Esophagus squamous epithelium (tissue), 5 donors: Measurements from ENCODE around the gene SFTPA2. TPM values are rescaled to one million over a fixed set of nuclear protein-coding genes. Genes with fewer than 3 reads are reported as not detected.
"Not testable (repeated sequence)": the region's sequence is repeated elsewhere in the genome, so short reads cannot be mapped to it uniquely, and the experiment has no call there.

ENCODE experiments used
- DNase-seq: peaks from one replicate; lab custom pipeline; 2025; lab: John Stamatoyannopoulos, UW
- H3K27ac ChIP-seq, 4 donors: fragments of 200-600 bp; sonication (generic); one replicate each; pipeline ENCODE4 v1.5.1; 2016 to 2019; ENCODE audit warnings: mild to moderate bottlenecking in 1 of 4
- H3K27me3 ChIP-seq, 4 donors: fragments of 200-600 bp; sonication (generic); 1 replicate in 3 of 4; 2 replicates in 1 of 4; pipeline versions ENCODE4 v1.5.1 to v1.6.0; 2017 to 2021; ENCODE audit warnings: antibody characterized with exemption in 1 of 4
- H3K36me3 ChIP-seq, 3 donors: fragments of 200-600 bp; sonication (generic); one replicate each; pipeline ENCODE4 v1.5.1; 2016 to 2019
- H3K4me1 ChIP-seq, 3 donors: fragments of 200-600 bp; sonication (generic); one replicate each; pipeline ENCODE4 v1.5.1; 2017 to 2019
- H3K4me3 ChIP-seq, 4 donors: fragments of 200-600 bp; sonication (generic); 1 replicate in 3 of 4; 2 replicates in 1 of 4; pipeline ENCODE4 v1.5.1; 2016 to 2019; ENCODE audit warnings: mild to moderate bottlenecking in 2 of 4, moderate library complexity in 1 of 4
- H3K9me3 ChIP-seq, 3 donors: fragments of 200-600 bp; sonication (generic); one replicate each; pipeline ENCODE4 v1.5.1; 2016 to 2019
- WGBS, 2 donors: methylation state at CpG; one replicate each; pipeline ENCODE4 v1.1.5; 2018; 5-methylcytosine and 5-hydroxymethylcytosine counted together
- intact Hi-C: fragments of 100-400 bp; cut with DNase I; formaldehyde crosslinking; loops from one replicate; pipeline ENCODE4 v1.15.0; 2022
- total RNA-seq, 4 donors: library from RNA; depleted of rRNA; stranded (reverse); fragments of >200 nt; gene quantifications; one replicate each; pipeline ENCODE4 v1.1.0, GENCODE V29; 2016
- donor health status: DM: yes; HTN: yes; CAD: no.

SFTPA2 gene
- total RNA-seq, 4 donors from 2014 or later = 0.27 TPM; not detected in 3

- H3K27ac ChIP-seq, H3K27me3 ChIP-seq, H3K4me1 ChIP-seq, intact Hi-C loops, H3K4me3 ChIP-seq, DNase-seq, H3K9me3 ChIP-seq, H3K36me3 ChIP-seq: not testable (repeated sequence)
- 67 to 75% methylated on average over 1 to 2 of the region's 8 CpGs for WGBS, 2 donors
Observed at GRCh38 chr10:79525049-79525710, 35.0 kb downstream of the SFTPA2 start.

GRCh38 chr10:79523157-79523853 lies 36.9 kb downstream of the SFTPA2 start:
- H3K9me3 ChIP-seq, H3K4me1 ChIP-seq, DNase-seq, H3K27ac ChIP-seq, H3K27me3 ChIP-seq, H3K36me3 ChIP-seq, H3K4me3 ChIP-seq, intact Hi-C loops: not testable (repeated sequence)
- 60% methylated on average over 2 of the region's 13 CpGs; no CpG with 5 or more reads in 1 of the 2 donors for WGBS, 2 donors

- H3K4me3 ChIP-seq, H3K4me1 ChIP-seq, intact Hi-C loops, H3K36me3 ChIP-seq, H3K27me3 ChIP-seq, H3K9me3 ChIP-seq, H3K27ac ChIP-seq, DNase-seq: not testable (repeated sequence)
- 79 to 80% methylated on average over 1 to 2 of the region's 4 CpGs for WGBS, 2 donors
Observed at GRCh38 chr10:79522464-79522863, 37.7 kb downstream of the SFTPA2 start.

GRCh38 chr10:79521751-79522150 lies 38.5 kb downstream of the SFTPA2 start:
- H3K4me1 ChIP-seq, H3K27ac ChIP-seq, H3K36me3 ChIP-seq, H3K9me3 ChIP-seq, intact Hi-C loops, H3K4me3 ChIP-seq, DNase-seq, H3K27me3 ChIP-seq: not testable (repeated sequence)
- WGBS, 2 donors = 64 to 73% methylated on average over 3 to 6 of the region's 6 CpGs

GRCh38 chr10:79517567-79517966 lies 42.6 kb downstream of the SFTPA2 start:
- H3K4me1 ChIP-seq, H3K9me3 ChIP-seq, H3K4me3 ChIP-seq, H3K36me3 ChIP-seq, H3K27ac ChIP-seq, DNase-seq, H3K27me3 ChIP-seq, intact Hi-C loops: not testable (repeated sequence)
- WGBS, 2 donors = 14 to 31% methylated on average over 1 to 3 of the region's 4 CpGs

GRCh38 chr10:79516532-79517205 lies 43.5 kb downstream of the SFTPA2 start:
- H3K27me3 ChIP-seq, H3K4me1 ChIP-seq, H3K27ac ChIP-seq, intact Hi-C loops, H3K36me3 ChIP-seq, H3K9me3 ChIP-seq, DNase-seq, H3K4me3 ChIP-seq: not testable (repeated sequence)
- 63 to 64% methylated on average over 5 to 6 of the region's 7 CpGs for WGBS, 2 donors

GRCh38 chr10:79511891-79512583 lies 48.2 kb downstream of the SFTPA2 start, which contains the start of gene EIF5AL1:
TSS of gene EIF5AL1 (plus strand) at chr10:79512533. CDS start at chr10:79512650, 117 bp downstream.
- 69 to 82% methylated on average over 4 to 10 of the region's 17 CpGs for WGBS, 2 donors
- not testable (repeated sequence) for DNase-seq

GRCh38 chr10:79509934-79510508 lies 50.2 kb downstream of the SFTPA2 start:
- DNase-seq, intact Hi-C loops, H3K4me1 ChIP-seq, H3K9me3 ChIP-seq, H3K4me3 ChIP-seq, H3K36me3 ChIP-seq, H3K27ac ChIP-seq: not testable (repeated sequence)
- 67% methylated on average over 1 of the region's 5 CpGs; no CpG with 5 or more reads in 1 of the 2 donors for WGBS, 2 donors
- peaks cover 0 to 28% (median 0%) of the 10 kb centered on the region in 4 donors for H3K27me3 ChIP-seq

More at GRCh38 chr10:79511891-79512583, 48.2 kb downstream of the SFTPA2 start, which contains the start of gene EIF5AL1:
- H3K9me3 ChIP-seq, H3K27ac ChIP-seq, H3K4me3 ChIP-seq, H3K36me3 ChIP-seq, intact Hi-C loops, H3K4me1 ChIP-seq: not testable (repeated sequence)
- peaks cover 0 to 11% (median 0%) of the 10 kb centered on the region in 4 donors for H3K27me3 ChIP-seq

GRCh38 chr10:79509306-79509933 lies 50.8 kb downstream of the SFTPA2 start:
- H3K4me1 ChIP-seq, H3K27ac ChIP-seq, H3K36me3 ChIP-seq, H3K4me3 ChIP-seq, DNase-seq, intact Hi-C loops, H3K9me3 ChIP-seq: not testable (repeated sequence)
- WGBS, 2 donors = 95 to 100% methylated on average over 2 of the region's 3 CpGs
- peaks cover 0 to 28% (median 0%) of the 10 kb centered on the region in 4 donors for H3K27me3 ChIP-seq

GRCh38 chr10:79508245-79508644 lies 52.0 kb downstream of the SFTPA2 start:
- H3K27me3 ChIP-seq = peaks cover 0 to 35% (median 0%) of the 10 kb centered on the region in 4 donors
- intact Hi-C loops, H3K27ac ChIP-seq, H3K9me3 ChIP-seq, DNase-seq, H3K4me3 ChIP-seq, H3K36me3 ChIP-seq, H3K4me1 ChIP-seq: not testable (repeated sequence)
- 75 to 83% methylated on average over 2 to 3 of the region's 4 CpGs for WGBS, 2 donors
